Activated naive CD8-positive, alpha-beta T cell (primary cell): ENCODE results near the gene ZBED6.
"Not testable (repeated sequence)": the region's sequence is repeated elsewhere in the genome, so short reads cannot be mapped to it uniquely, and the experiment has no call there.

Experiments
- H3K27ac Mint-ChIP-seq: one replicate; pipeline ENCODE4 v1.8.0; 2021; ENCODE audit warnings: mixed read lengths
- H3K27me3 Mint-ChIP-seq: one replicate; pipeline ENCODE4 v1.8.0; 2021; ENCODE audit warnings: mixed read lengths
- H3K36me3 Mint-ChIP-seq: one replicate; pipeline ENCODE4 v1.8.0; 2021; ENCODE audit warnings: mixed read lengths
- H3K4me1 Mint-ChIP-seq: one replicate; pipeline ENCODE4 v1.8.0; 2021; ENCODE audit warnings: low read depth, mixed read lengths
- H3K4me3 Mint-ChIP-seq: one replicate; pipeline ENCODE4 v1.8.0; 2021; ENCODE audit warnings: mild to moderate bottlenecking, mixed read lengths
- H3K9me3 Mint-ChIP-seq: one replicate; pipeline ENCODE4 v1.8.0; 2021; ENCODE audit warnings: low read depth, mixed read lengths

ZBED6 gene, protein sequence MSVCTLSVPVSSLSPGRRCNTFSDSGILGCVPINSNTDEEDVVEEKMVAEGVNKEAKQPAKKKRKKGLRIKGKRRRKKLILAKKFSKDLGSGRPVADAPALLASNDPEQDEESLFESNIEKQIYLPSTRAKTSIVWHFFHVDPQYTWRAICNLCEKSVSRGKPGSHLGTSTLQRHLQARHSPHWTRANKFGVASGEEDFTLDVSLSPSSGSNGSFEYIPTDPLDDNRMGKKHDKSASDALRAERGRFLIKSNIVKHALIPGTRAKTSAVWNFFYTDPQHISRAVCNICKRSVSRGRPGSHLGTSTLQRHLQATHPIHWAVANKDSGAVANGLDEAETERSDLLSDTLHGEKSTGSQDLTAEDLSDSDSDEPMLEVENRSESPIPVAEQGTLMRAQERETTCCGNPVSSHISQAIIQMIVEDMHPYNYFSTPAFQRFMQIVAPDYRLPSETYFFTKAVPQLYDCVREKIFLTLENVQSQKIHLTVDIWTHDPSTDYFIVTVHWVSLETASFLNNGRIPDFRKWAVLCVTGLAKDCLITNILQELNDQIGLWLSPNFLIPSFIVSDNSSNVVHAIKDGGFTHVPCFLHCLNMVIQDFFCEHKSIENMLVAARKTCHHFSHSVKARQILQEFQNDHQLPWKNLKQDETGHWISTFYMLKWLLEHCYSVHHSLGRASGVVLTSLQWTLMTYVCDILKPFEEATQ (N-terminal part only)

GRCh38 chr1:203795441-203796235 is at the start of gene ZBED6, which contains the start of gene ZC3H11A:
TSS of gene ZBED6 (plus strand) at chr1:203795623. CDS start at chr1:203797523, 1,900 bp downstream.
TSS of gene ZC3H11A (plus strand) at chr1:203795623. CDS start at chr1:203817071, 21,448 bp downstream.
- Mint-ChIP-seq H3K4me3 (peak within 1 kb of the TSS; percentile 98), H3K27ac (peak within 1 kb of the TSS; percentile 97), H3K4me1 (peaks cover 54% of the 10 kb centered on the region)

DNA sequence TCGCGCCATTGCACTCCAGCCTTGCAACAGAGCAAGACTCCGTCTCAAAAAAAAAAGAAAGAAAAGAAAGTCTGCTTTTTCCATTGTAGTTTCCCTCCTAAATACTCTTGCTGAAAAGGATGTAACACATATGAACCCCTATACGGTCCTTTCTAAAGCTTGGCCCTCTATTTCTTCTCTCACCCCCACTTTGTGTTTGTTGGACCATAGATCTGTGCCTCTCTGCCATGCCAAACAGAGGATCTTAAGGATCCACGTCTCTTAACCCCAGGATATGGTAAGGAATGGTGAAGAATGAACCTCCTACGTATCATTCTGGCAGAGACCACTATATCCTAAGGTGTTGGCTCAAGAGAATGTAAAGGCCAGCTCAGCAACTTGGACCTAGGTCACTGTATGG is 49.1 kb upstream of the ZBED6 start:
- H3K4me1 Mint-ChIP-seq = peaks cover 25% of the 10 kb centered on the region
- no peaks in the 10 kb centered on the region for H3K9me3 Mint-ChIP-seq
- no peaks in the 10 kb centered on the region for H3K27me3 Mint-ChIP-seq
- no peak overlapping the region for H3K27ac Mint-ChIP-seq
- H3K36me3 Mint-ChIP-seq = peaks cover 3% of the 10 kb centered on the region
- H3K4me3 Mint-ChIP-seq = peak overlapping the region; percentile 11

More at GRCh38 chr1:203795441-203796235, at the start of gene ZBED6, which contains the start of gene ZC3H11A:
- Mint-ChIP-seq H3K36me3 (peaks cover 19% of the 10 kb centered on the region), H3K9me3 (no peaks in the 10 kb centered on the region), H3K27me3 (no peaks in the 10 kb centered on the region)

GRCh38 chr1:203751051-203751450 is 44.4 kb upstream of the ZBED6 start:
- H3K27ac Mint-ChIP-seq = no peak overlapping the region
- H3K27me3 Mint-ChIP-seq = no peaks in the 10 kb centered on the region
- H3K9me3 Mint-ChIP-seq = no peaks in the 10 kb centered on the region
- peaks cover 3% of the 10 kb centered on the region for H3K36me3 Mint-ChIP-seq
- H3K4me1 Mint-ChIP-seq = peaks cover 28% of the 10 kb centered on the region
- no peak overlapping the region for H3K4me3 Mint-ChIP-seq

GRCh38 chr1:203751618-203752361 is 43.6 kb upstream of the ZBED6 start:
- Mint-ChIP-seq H3K4me1 (peaks cover 30% of the 10 kb centered on the region), H3K27ac (peak overlapping the region; percentile 16)
- H3K9me3 Mint-ChIP-seq, H3K4me3 Mint-ChIP-seq, H3K36me3 Mint-ChIP-seq, H3K27me3 Mint-ChIP-seq: not testable (repeated sequence)

DNA sequence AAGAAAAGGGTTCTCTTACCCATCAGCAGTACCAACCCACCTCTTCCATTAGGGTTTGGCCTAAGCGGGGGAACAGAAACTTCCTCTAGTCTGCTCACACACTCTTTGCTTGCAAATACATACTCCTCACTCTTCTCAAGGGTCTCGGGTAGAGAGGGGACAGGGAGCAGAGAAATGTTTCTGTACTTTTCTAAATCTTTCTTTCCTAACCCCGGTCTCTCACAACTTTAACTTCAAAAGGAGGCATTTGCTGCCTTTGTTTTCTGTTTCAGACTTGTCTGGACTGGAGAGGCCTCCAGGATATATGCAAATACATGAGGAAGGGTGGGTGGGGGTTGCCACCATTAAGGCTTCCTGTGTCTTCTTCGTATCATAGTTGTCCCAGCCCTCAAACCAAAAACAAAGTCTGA is 41.0 kb upstream of the ZBED6 start:
- H3K27ac Mint-ChIP-seq = peak overlapping the region; percentile 92
- H3K4me3 Mint-ChIP-seq = peak overlapping the region; percentile 56
- H3K27me3 Mint-ChIP-seq = no peaks in the 10 kb centered on the region
- H3K9me3 Mint-ChIP-seq = no peaks in the 10 kb centered on the region
- H3K4me1 Mint-ChIP-seq = peaks cover 28% of the 10 kb centered on the region
- no peaks in the 10 kb centered on the region for H3K36me3 Mint-ChIP-seq

GRCh38 chr1:203756036-203756435 is 39.4 kb upstream of the ZBED6 start:
- no peaks in the 10 kb centered on the region for H3K27me3 Mint-ChIP-seq
- no peaks in the 10 kb centered on the region for H3K9me3 Mint-ChIP-seq
- H3K27ac Mint-ChIP-seq = no peak overlapping the region
- peaks cover 30% of the 10 kb centered on the region for H3K4me1 Mint-ChIP-seq
- H3K36me3 Mint-ChIP-seq = no peaks in the 10 kb centered on the region
- H3K4me3 Mint-ChIP-seq = no peak overlapping the region

GRCh38 chr1:203758749-203759148 is 36.7 kb upstream of the ZBED6 start:
- not testable (repeated sequence) for H3K9me3 Mint-ChIP-seq, H3K27ac Mint-ChIP-seq, H3K27me3 Mint-ChIP-seq, H3K36me3 Mint-ChIP-seq, H3K4me3 Mint-ChIP-seq
- peaks cover 31% of the 10 kb centered on the region for H3K4me1 Mint-ChIP-seq

GRCh38 chr1:203760506-203760905 is 34.9 kb upstream of the ZBED6 start:
- Mint-ChIP-seq H3K36me3 (peaks cover under 1% of the 10 kb centered on the region), H3K4me1 (peaks cover 33% of the 10 kb centered on the region), H3K27me3 (no peaks in the 10 kb centered on the region), H3K27ac (no peak overlapping the region), H3K4me3 (no peak overlapping the region), H3K9me3 (no peaks in the 10 kb centered on the region)

DNA sequence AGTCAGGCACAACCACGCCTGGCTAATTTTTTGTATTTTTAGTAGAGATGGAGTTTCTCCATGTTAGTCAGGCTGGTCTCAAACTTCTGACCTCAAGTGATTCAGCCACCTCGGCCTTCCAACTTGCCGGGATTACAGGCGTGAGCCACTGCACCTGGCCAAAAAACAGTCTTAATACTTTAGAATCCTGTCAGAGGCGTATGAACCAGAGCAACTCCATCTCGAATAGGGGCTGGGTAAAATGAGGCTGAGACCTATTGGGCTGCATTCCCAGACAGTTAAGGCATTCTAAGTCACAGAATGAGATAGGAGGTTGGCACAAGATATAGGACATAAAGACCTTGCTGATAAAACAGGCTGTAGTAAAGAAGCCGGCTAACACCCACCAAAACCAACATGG is 33.5 kb upstream of the ZBED6 start:
- not testable (repeated sequence) for H3K36me3 Mint-ChIP-seq

GRCh38 chr1:203763505-203763904 is 31.9 kb upstream of the ZBED6 start:
- H3K9me3 Mint-ChIP-seq = no peaks in the 10 kb centered on the region
- peak overlapping the region; percentile 74 for H3K4me3 Mint-ChIP-seq
- no peaks in the 10 kb centered on the region for H3K27me3 Mint-ChIP-seq
- H3K4me1 Mint-ChIP-seq = peaks cover 41% of the 10 kb centered on the region
- H3K27ac Mint-ChIP-seq = peak overlapping the region; percentile 98
- peaks cover 6% of the 10 kb centered on the region for H3K36me3 Mint-ChIP-seq

More for the DNA sequence above, 33.5 kb upstream of the ZBED6 start:
- Mint-ChIP-seq H3K4me1 (peaks cover 32% of the 10 kb centered on the region), H3K27ac (peak overlapping the region; percentile 50)
- H3K9me3 Mint-ChIP-seq, H3K27me3 Mint-ChIP-seq, H3K4me3 Mint-ChIP-seq: not testable (repeated sequence)

GRCh38 chr1:203764105-203765028 is 31.1 kb upstream of the ZBED6 start:
- Mint-ChIP-seq H3K27me3 (no peaks in the 10 kb centered on the region), H3K4me1 (peaks cover 49% of the 10 kb centered on the region), H3K27ac (peak overlapping the region; percentile 98), H3K36me3 (peaks cover 8% of the 10 kb centered on the region), H3K4me3 (peak overlapping the region; percentile 93), H3K9me3 (no peaks in the 10 kb centered on the region)

- peaks cover 9% of the 10 kb centered on the region for H3K36me3 Mint-ChIP-seq
- H3K27ac Mint-ChIP-seq = peak within 1 kb of the TSS; percentile 98
- no peaks in the 10 kb centered on the region for H3K27me3 Mint-ChIP-seq
- H3K9me3 Mint-ChIP-seq = no peaks in the 10 kb centered on the region
- H3K4me1 Mint-ChIP-seq = peaks cover 53% of the 10 kb centered on the region
- peak within 1 kb of the TSS; percentile 93 for H3K4me3 Mint-ChIP-seq
These were observed 30.2 kb upstream of the ZBED6 start, which contains the start of gene LAX1 for GRCh38 chr1:203765029-203765837. TSS of gene LAX1 (plus strand) at chr1:203765183. CDS start at chr1:203765566, 383 bp downstream.

DNA sequence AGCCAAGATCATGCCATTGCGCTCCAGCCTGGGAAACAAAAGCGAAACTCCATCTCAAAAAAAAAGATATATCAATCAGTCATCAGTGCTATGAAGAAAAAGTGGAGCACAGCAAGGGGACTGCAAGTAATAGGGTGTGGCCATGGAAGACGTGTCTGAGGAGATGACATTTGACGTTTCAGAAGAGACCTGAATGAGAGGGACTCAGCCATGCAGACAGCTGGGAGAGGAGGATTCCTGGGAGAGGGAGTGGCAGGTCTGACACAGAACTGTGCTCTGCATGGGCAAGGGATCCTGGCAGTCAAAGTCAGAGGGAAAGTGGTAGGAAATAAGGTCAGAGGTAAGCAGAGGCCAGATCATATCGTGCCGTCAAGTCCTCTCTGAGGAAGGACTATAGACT is 27.2 kb upstream of the ZBED6 start:
- peak overlapping the region; percentile 82 for H3K4me3 Mint-ChIP-seq
- peak overlapping the region; percentile 94 for H3K27ac Mint-ChIP-seq
- peaks cover 53% of the 10 kb centered on the region for H3K4me1 Mint-ChIP-seq
- no peaks in the 10 kb centered on the region for H3K9me3 Mint-ChIP-seq
- H3K36me3 Mint-ChIP-seq = peaks cover 12% of the 10 kb centered on the region
- H3K27me3 Mint-ChIP-seq = no peaks in the 10 kb centered on the region
